Keratinocyte (primary cell): ENCODE data around the gene ANKRD31.

Experiments
- CTCF ChIP-seq, 3 experiments: IDR thresholded peaks in 1 of 3; conservative IDR thresholded peaks in 1 of 3; optimal IDR thresholded peaks in 1 of 3; 2 replicates in 2 of 3; 3 replicates in 1 of 3; pipeline versions ENCODE3 to v1.5.1; 2011; ENCODE audit warnings: low read length in 3 of 3, mild to moderate bottlenecking in 3 of 3, moderate library complexity in 2 of 3, control low read depth in 1 of 3, inconsistent platforms in 1 of 3; ENCODE audit not compliant: insufficient read depth in 2 of 3; ENCODE audit errors: extremely low read depth in 1 of 3
- EZH2 ChIP-seq: IDR thresholded peaks from one replicate; pipeline ENCODE4 v1.6.1; 2012; ENCODE audit warnings: inconsistent platforms, mild to moderate bottlenecking, low read length, moderate library complexity

DNA sequence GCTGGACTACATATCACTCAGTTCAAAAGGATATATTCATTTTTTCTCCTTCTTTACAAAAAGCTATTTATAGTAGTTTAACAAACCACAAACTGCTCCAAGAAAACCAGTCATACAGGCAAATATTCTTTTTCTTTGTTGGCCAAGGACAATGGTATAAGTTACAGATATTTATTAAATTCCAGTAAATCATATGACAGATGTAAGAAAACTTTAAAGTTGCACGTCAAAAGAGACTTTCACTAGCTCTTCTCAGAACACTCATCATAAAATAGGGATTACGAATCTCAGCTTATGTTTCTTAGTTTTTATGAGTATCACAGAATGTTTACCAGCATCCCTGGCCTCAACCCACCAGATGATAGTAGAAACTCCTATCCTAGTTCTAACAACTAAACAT lies 67.2 kb downstream of the ANKRD31 start:
- TF ChIP-seq CTCF (optimal IDR thresholded peaks at IDR 0.05 in 1 of 3, IDR thresholded peaks at IDR 0.05 in 1 of 3, conservative IDR thresholded peaks at IDR 0.05 in 1 of 3; ENCODE audit: extremely low read depth in 1 of 3, insufficient read depth in 2 of 3, low read length in 3 of 3) (no peak), EZH2 (no peak)
